ENCODE results near the gene TACR2. TPM values are rescaled to one million over a fixed set of nuclear protein-coding genes. Genes with fewer than 3 reads are reported as not detected.
"Not testable (repeated sequence)": the region's sequence is repeated elsewhere in the genome, so short reads cannot be mapped to it uniquely, and the experiment has no call there.

The TACR2 gene
- total RNA-seq, 6 experiments from 2014 or later, result not detected

GRCh38 chr10:69452676-69453415, 36.1 kb upstream of the TACR2 start:
- peaks cover 59% of the 10 kb centered on the region for H3K4me1 Mint-ChIP-seq (ENCODE audit: low read depth)
- peak overlapping the region; percentile 88; the same call in 1 of the 2 replicates for H3K4me3 Mint-ChIP-seq
- TF ChIP-seq CTCF (IDR thresholded peaks at IDR 0.05), result no peak
- no peaks in the 10 kb centered on the region for H3K36me3 Mint-ChIP-seq (ENCODE audit: low read depth)
- no peak for DNase-seq
- no peak overlapping the region for H3K27ac Mint-ChIP-seq
- peaks cover 6% of the 10 kb centered on the region for H3K27me3 Mint-ChIP-seq (ENCODE audit: insufficient read depth)
- no peaks in the 10 kb centered on the region for H3K9me3 Mint-ChIP-seq

GRCh38 chr10:69451784-69452251, 35.1 kb upstream of the TACR2 start:
- DNase-seq, result no peak
- H3K4me1 Mint-ChIP-seq (ENCODE audit: low read depth), result peaks cover 59% of the 10 kb centered on the region
- H3K36me3 Mint-ChIP-seq (ENCODE audit: low read depth), result no peaks in the 10 kb centered on the region
- no peak for TF ChIP-seq CTCF (IDR thresholded peaks at IDR 0.05)
- H3K27ac Mint-ChIP-seq, result no peak overlapping the region
- H3K27me3 Mint-ChIP-seq (ENCODE audit: insufficient read depth), result peaks cover 6% of the 10 kb centered on the region
- H3K4me3 Mint-ChIP-seq, result peak overlapping the region; percentile 88
- no peaks in the 10 kb centered on the region for H3K9me3 Mint-ChIP-seq

GRCh38 chr10:69451209-69451783, 34.6 kb upstream of the TACR2 start, which contains the start of gene TSPAN15:
Gene TSPAN15, plus strand, starts transcription at chr10:69451465. Its CDS starts 130 bp downstream, at chr10:69451595.
- H3K9me3 Mint-ChIP-seq, result no peaks in the 10 kb centered on the region
- H3K4me3 Mint-ChIP-seq, result peak within 1 kb of the TSS; percentile 88
- no peak within 1 kb of the TSS for H3K27ac Mint-ChIP-seq
- H3K36me3 Mint-ChIP-seq (ENCODE audit: low read depth), result no peaks in the 10 kb centered on the region
- peak; percentile 53 for DNase-seq
- TF ChIP-seq CTCF (IDR thresholded peaks at IDR 0.05), result no peak
- H3K27me3 Mint-ChIP-seq (ENCODE audit: insufficient read depth), result peaks cover 6% of the 10 kb centered on the region
- H3K4me1 Mint-ChIP-seq (ENCODE audit: low read depth), result peaks cover 59% of the 10 kb centered on the region

GRCh38 chr10:69450395-69450794, 33.7 kb upstream of the TACR2 start:
- not testable (repeated sequence) for H3K27ac Mint-ChIP-seq; H3K9me3 Mint-ChIP-seq; H3K4me3 Mint-ChIP-seq; H3K27me3 Mint-ChIP-seq (ENCODE audit: insufficient read depth); H3K36me3 Mint-ChIP-seq (ENCODE audit: low read depth); DNase-seq
- H3K4me1 Mint-ChIP-seq (ENCODE audit: low read depth), result peaks cover 59% of the 10 kb centered on the region

GRCh38 chr10:69449841-69450240, 33.1 kb upstream of the TACR2 start:
- Mint-ChIP-seq H3K4me3 (no peak overlapping the region), H3K27me3 (ENCODE audit: insufficient read depth) (peaks cover 6% of the 10 kb centered on the region), H3K27ac (peak overlapping the region; percentile 33), H3K36me3 (ENCODE audit: low read depth) (no peaks in the 10 kb centered on the region), H3K9me3 (no peaks in the 10 kb centered on the region), H3K4me1 (ENCODE audit: low read depth) (peaks cover 64% of the 10 kb centered on the region)
- TF ChIP-seq CTCF (IDR thresholded peaks at IDR 0.05), result peak; percentile 83
- DNase-seq, result peak; percentile 53

- Mint-ChIP-seq H3K27me3 (ENCODE audit: insufficient read depth) (peaks cover 2% of the 10 kb centered on the region), H3K36me3 (ENCODE audit: low read depth) (no peaks in the 10 kb centered on the region), H3K9me3 (0 out of 2 replicates have a peak, but pooled peaks cover 3% of the 10 kb centered on the region), H3K27ac (peak overlapping the region; percentile 83), H3K4me3 (peak overlapping the region; percentile 29), H3K4me1 (ENCODE audit: low read depth) (peaks cover 66% of the 10 kb centered on the region)
- DNase-seq, result peak; percentile 91
- no peak for TF ChIP-seq CTCF (IDR thresholded peaks at IDR 0.05)
Observed at GRCh38 chr10:69446650-69447151, 30.0 kb upstream of the TACR2 start.
